GM19372 (cell line): ENCODE measurements around the gene ARL5C.
"Not testable (repeated sequence)": the region's sequence is repeated elsewhere in the genome, so short reads cannot be mapped to it uniquely, and the experiment has no call there.

Experiments used
- ATAC-seq: cut with Tn5 transposase; IDR thresholded peaks from one replicate; pipeline ENCODE4 v1.9.1; 2021; ENCODE audit warnings: mild to moderate bottlenecking, low read depth, moderate library complexity; ENCODE audit not compliant: unreplicated experiment

The ARL5C gene

DNA sequence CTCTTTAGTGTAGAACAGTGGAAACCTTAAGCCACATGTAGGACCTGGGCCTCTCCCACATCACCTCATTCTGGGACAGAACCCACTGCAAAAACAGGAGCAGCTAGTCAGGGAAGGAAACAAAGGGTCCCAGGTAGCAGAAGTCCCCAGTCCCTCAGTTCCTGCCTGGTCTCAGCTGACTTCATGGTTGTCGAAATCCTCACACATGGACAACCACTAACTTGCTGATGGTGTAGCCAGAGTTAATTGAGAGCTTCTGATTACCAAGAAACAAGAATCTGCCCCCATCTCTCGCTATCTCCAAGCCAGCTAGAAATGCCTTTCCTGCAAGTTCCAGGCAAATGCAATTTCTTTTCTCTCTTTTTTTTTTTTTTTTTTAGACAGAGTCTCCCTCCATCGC, 3.6 kb upstream of the ARL5C start:
- ATAC-seq = no peak

DNA sequence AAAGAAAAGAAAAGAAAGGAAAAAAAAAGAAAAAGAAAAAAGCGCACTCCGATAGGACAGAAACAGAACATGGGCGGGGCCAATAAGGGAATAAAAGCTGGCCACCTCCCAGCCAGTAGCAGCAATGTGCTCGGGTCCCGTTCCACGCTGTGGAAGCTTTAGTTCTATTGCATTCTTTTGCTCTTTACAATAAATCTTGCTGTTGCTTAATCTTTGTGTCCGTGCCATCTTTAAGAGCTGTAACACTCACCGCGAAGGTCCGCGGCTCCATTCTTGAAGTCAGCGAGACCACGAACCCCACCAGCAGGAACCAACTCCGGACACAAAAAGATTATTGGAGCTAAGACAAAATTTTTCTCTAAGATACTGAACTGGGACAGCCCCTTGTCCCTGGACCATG, 3.1 kb upstream of the ARL5C start:
- no peak for ATAC-seq

DNA sequence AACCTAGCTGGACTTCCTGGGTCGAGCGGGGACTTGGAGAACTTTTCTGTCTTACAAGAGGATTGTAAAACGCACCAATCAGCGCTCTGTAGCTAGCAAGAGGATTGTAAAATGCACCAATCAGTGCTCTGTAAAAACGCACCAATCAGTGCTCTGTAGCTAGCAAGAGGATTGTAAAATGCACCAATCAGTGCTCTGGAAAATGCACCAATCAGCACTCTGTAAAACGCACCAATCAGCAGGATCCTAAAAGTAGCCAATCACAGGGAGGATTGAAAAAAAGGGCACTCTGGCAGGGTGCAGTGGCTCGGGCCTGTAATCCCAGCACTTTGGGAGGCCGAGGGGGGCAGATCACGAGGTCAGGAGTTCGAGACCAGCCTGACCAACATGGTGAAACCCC, 2.5 kb upstream of the ARL5C start:
- ATAC-seq = not testable (repeated sequence)

DNA sequence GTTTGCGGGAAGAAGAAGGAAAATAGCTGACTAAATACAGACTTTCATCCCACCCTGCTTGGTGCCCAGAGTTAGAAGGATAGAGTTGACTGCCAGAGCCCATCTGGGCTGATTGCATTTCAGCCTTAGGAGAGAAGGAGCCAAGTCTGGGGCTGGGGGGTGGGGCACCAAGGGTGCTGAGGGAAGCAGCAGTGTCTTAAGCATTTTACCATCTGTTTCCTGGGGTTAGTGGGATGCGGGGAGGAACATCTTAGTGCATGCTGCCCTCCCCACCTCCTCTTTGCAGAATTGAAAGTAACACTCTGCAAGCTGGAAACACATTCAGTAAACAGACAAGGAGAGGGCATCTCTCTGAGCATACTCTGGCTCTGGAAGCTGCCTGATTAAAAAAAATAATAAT, 1.5 kb upstream of the ARL5C start:
- no peak for ATAC-seq

DNA sequence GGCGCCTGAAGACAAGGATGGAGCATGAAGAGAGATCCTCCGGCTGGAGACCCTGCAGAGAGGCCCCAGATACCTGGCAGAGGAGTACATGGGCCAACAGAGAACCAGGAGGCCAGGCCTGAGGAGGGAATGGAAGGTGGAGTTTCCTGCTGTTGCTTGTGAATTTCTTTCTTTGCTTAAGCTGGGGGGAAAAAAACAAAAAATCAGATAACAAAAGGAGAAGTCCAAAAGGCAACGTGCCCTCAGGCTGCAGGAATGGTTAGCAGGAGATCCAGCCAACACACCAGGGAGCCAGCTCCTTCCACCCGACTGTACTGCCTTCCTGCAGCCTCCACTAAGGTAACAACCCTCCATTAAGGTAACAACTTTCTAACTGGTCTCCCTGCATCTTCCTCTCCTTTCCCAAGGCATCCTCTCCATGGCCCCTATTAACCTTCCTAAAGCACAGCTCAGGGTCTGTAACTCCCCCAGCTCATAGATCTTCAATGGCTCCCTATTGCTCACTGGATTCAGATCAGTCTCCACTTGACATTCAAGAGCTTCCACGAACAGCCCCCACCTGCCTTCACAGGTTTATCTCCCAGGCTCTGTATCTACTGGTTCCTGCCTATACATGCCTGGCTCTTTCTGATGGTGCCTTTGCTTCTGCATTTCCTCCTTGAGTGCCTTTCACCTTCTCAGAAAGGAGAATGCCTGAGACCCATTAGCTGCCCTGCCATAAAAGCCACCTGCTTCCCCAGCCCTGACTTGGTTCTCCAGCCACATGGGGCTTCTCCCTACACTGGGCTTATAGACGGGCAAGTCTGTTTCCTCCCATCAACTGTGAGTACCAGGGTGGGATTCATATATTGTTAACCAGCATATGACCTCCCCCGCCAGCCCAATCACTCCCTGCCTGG, 725 bp upstream of the ARL5C start:
- no peak for ATAC-seq

DNA sequence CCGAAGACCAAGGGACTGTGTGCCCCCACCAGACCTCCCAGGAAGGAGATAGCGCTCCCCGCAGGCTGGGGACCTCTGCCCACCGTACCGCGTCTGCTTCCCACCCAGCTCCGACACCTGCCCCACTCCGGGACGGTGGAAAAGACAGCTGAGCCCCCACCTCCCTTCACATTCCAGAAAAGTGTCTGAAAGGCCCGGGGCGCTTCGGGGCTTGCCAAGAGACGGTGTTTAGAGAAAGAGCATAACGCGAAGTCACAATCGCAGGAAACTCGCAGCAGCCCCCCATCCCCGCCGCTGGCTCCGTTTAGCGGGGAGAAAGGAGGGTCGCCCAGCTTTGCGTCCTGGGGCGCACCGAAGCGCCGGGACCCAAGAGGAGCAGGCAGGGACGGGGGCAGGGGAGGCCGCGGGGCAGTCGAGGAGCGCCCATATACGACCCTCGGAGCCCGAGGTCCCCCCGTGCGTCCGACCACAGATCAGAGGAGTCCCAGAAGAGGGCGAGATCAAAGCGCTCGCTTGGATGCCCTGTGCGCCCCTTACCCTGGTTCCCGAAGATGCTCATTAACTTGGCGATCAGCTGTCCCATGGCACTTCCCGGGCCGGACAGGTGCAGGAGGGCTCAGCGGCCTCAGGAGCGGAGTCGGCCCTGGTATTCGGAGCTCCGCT, 652 bp downstream of the ARL5C start:
- no peak for ATAC-seq

DNA sequence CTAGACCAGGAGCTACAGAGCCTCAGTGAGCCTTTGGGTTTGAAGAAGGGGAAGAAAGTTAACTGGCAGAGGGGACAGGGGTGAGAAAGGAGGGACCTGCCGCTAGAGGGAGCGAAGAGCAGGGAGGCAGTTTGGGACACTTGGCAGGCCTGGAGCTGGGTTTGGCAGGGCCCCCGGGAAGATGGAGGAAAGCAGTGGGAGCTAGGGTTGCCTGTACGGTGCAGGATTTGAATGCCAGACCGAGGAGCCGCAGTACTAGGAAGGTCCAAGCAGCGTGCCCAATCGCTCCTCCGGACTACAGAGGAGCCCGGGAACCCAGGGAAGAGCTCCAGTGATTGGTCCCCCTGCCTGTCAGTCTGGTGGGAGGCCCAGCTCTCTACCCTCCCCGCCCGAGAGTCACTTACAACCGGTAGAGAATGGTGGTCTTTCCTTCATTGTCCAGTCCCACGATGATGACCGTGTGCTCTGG, 1.3 kb downstream of the ARL5C start:
- ATAC-seq = peak; percentile 87

DNA sequence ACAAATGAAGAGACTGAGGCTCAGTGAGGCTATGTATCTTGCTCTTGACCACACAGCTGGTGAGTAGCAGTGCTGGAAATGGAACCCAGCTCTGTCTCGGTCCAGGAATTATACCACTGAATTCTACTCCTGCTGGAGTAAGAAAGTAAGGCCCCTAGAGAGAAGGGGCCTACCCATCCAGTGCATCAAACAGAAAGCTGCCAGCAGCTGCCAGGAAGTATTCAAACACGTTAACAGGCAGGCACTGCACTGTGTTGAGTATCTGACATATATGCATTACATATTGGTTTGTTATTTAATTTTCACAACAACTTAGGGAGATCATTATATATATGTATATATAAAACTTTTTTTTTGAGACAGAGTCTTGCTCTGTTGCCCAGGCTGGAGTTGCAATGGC, 4.0 kb downstream of the ARL5C start:
- ATAC-seq = no peak

DNA sequence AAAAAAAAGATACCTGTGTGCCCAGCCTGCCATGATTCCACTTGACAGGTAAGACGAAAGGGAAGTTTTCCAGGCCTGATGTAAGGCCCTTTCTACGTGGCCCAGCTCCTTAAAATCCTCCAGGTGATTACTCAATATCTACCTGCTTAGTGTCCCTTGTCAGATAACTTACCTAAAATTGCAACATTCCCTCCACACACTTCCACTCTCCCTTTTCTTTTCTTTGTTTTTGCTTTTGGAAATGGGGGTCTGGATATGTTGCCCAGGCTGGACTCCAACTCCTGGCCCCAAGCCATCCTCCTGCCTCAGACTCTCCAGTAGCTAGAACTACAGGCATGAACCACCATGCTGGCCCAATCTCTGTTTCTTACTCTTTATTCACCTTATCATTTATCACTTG, 7.3 kb downstream of the ARL5C start:
- ATAC-seq = no peak

DNA sequence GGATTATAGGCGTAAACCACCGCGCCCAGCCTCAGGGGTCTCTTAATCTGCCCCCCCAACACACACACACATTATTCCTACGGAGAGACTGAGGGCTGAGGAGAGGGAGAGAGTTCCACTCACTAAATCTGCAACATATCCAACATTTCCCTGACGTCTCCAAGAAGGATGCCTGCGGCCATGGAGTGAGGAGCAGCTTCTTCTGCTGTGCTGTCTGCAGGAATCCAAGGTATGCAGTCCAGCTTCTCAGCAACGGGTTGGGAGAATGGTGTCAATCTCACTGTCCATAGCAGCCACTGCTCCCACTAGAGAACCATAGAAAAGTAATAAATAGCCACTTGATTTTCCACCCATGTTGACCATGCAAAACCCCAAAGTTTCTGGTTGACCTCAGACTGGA, 9.5 kb downstream of the ARL5C start:
- no peak for ATAC-seq

DNA sequence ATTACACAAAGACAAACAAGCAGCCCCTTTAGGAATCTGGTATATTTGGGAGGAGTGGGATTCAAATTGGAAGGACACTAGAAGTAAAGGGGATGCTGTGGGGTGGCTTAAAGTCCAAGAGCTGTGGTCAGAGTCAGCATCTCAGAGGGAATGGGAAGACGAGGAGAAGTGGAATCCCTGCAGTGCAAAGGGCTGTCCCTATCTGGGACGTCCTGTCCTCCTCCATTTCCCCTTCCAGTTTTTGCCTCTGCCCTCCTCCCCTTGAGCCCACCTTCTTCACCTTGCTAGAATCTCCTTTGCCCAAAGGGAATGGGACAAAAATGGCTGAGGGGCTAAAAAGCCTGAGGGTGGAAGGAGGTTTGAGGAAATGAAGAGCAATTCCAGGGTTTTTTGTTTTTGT, 10.3 kb downstream of the ARL5C start:
- ATAC-seq = no peak

DNA sequence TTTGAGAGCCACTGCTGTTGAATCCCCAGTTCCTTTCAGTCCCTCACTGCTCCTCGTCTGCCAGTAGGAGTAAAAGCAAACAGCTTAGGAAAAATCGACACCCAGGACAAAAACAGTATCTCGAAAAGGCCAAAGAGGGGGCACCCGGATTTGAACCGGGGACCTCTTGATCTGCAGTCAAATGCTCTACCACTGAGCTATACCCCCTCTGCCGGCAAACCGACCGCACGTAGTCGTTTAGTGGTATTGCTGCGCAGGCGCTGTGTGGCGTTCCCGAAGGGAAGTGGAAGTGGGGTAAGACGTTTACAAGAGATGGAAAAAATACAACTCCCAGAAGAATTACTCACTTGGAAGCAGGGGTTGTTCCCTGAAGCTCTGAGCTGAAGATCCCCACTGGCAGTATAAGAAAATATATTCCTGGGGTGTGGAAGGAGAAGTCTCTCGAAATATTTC, 12.3 kb downstream of the ARL5C start:
- peak; percentile 40 for ATAC-seq

DNA sequence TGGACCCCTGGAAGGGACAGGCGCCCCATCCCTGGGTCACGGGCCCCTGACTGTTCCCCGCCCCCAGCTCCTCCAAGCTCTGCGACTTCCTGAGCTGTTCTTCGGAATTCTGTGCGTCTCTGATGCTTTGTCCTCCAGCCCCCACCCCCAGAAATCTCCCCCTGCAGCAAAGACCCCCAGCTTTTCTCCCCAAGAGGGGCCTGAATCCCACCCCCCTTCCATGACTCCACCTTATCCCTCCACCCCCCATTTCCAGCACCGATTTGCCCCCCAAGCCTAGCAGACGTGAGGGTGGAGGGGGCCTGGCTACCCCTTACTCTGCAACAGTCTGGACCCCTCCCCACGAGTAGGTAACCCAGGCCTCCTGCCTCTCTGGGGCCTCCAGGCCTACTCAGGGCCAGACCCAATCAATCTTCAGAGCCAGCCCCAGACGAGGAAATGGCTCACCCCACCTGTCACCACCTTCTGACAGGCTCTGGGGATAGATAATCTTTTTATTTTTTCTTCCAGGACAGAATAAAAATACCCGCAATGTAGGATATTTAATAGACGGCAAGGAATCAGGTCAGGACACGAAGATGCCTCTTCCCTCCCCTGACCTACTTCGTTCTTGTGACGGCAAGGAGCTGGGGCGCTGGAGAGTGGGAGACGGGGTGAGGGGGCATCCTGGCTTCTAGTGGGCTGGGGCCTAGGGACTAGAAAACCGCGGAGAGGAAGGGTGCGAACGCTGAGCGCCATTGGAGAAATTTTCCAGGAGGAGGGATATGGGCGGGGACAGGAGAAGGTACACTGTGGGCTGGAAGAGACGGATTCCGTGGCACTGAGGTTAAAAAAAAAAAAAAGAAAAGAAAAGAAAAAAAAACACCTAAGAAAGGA, 13.8 kb downstream of the ARL5C start:
- no peak for ATAC-seq

DNA sequence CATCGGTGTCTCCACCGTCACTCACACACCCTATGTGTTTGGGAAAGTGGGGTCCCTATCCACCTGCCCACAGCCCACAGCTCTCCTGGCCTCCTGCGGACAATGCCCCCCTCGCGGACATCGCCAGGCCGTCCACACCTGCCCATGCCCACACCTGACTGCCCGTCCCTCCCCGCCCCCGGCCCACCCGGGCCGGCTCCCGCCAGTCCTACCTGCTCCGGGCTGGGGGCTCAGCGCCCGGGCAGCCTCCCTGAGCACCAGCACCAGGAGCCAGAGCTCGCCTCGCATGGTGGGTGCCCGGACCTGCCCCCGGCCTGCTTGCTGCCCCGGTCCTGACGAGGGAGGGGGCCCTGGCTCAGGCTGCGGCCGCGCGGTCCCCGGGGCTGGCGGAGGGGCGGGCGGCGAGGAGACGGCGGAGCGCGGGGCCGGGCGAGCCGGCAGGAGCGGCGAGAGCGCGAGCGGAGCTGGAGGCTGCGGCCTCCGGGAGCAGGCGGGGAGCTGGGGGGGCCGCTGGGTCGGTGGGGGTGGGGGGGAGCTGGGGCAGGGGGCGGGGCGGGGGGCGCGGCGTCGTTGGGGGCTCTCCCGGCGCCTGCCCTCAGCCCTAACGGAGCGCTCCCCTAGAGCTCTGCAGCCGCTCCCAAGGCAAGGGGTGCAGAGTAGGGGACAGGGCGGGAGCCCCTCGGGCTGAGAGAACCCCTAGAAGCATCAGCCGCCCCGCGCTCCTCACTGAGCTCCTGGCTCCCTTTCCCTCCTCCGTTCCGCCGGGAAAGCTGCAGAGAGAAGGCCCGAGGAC, 14.6 kb downstream of the ARL5C start, which contains the start of gene PLXDC1:
Gene PLXDC1 (minus strand): TSS at position 488 of the 793 bp plus-strand sequence. CDS start 200 bp downstream, at position 288.
- no peak for ATAC-seq

DNA sequence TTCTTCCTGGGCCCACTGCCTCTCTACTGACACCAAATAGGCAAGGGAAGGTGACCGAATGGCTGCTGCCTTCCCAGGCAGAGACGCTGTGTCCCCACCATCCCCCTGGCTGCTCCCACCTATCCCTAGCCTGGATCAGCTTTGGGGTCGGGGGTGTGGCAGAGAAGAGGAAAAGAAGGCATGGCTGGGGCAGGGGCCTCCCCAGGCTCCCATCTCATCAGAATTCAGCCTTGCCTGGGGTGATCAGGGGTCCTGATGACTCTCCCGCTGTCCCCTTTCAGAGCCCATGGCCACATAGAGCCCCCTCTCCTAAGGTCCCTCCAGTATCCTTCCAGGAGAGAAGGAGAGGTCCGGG, 15.2 kb downstream of the ARL5C start:
- no peak for ATAC-seq

DNA sequence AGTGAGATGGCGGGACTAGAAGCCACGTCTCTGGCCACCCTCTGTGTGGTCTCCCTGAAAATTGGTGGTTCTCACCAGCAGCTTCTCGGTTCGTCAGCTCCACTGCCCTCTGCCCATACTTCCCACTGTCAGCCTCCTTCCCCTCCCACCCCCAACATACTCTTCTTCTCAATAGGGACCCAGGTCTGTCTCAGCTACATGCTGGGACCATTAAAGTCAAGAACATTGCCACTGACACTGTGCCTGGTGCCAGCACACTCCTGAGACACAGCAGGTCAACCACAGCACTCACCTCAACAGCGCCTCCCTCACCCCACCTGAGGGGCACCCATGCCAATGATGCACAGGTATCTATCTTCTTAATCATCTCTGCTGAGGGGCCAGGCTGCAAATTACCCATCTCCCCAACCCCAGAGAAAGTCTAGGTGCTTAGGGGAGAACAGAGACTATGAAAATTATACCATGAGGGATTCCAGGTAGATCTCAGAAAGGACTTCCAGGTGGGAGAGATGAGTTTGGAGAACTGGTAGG, 15.8 kb downstream of the ARL5C start:
- no peak for ATAC-seq

DNA sequence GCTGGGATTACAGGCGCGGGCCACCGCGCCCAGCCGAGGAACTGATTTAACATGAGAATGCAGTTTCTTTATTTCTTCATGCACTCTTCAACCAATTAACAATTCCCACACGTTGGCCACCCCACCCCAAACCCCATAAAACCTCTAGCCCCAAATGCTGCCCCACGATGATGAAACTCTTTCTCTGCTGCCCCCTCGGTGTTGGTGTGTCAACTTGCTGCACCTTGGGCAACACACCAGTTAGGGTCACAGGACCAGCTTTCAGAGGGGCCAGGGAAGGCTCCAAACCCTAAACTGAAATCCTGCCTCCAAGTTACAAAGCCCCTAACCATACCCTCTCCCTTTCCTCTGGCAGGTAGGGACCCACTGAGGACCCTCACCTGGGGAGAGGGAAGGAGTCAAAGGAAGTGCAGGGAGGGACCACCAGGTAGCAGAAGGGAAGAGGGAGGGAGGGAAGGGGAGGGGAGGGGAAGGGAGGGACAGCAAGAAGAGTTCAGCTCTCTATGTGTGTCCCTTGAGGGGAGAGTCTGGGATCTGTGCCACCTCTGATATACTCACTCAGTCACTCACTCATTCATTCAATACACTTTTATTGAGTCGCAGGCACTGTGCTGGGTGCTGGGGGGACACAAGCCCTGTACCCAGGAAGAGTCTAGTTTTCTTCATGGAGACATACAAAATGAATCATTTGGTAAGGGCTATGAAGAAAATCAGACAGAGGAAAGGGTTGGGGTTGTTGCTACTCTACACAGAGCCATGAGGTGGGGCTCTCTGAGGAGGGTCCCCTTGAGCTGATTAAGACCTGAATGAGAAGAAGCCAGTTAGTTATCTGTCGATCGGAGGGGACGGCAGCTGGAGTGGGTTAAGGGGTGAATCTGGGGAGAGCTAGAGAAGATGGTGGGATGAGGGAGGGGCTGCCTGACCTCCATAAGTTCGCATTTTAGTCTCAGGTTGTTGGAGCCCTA, 18.5 kb downstream of the ARL5C start:
- ATAC-seq = no peak

DNA sequence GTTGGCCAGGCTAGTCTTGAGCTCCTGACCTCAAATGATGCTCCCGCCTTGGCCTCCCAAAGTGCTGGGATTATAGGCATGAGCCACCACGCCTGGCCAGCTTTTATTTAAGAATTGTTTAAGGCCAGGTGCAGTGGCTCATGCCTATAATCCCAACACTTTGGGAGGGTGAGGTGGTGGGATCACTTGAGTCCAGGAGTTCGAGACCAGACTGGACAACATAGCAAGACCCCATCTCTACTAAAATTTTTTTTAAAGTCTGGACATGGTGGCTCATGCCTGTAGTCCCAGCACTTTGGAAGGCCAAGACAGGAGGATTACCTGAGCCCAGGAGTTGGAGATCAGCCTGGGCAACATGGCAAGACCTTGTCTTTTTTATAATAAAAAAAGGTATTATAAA, 19.7 kb downstream of the ARL5C start:
- ATAC-seq = no peak

DNA sequence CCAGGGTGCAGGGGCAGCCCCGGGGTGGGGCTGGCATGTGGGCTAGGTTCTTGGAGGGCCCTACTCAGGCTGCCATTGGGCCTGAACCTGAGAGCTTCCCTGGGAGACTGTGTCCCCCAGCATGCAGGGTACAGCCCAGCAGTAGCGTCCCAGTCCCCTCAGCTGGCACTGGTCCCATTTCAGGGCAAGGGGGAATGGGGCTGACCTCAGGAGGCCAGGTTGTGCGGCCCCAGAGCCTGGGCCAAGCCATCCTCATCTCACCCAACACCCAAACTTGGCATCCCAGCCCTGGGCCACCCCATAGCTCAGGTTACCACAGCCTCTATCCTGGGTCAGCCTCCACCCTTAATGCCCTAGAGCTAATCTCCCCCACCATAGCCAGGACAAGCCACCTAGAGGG, 20.8 kb downstream of the ARL5C start:
- no peak for ATAC-seq
